ENCODE measurements around the gene IFT22.
"Not testable (repeated sequence)": the region's sequence is repeated elsewhere in the genome, so short reads cannot be mapped to it uniquely, and the experiment has no call there.

DNA sequence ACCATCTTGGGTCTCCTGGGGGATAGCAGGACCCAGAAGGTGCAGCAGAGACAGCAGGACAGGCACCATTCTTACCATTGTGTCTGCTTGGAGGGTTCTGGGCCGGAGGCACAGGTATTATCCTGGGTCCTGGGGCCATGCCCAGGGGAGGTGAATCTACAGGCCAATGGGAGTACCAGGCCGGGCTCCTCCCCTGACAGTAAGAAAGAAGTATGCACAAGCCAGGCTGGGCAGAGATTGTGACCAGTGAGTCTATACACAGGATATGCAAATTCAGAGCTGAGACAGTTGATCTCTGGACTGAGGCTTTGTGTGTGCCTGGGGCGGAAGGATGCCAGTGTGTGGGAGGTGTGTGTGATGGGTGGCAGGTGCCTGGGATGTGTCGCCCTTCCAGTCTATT lies 31.9 kb downstream of the IFT22 start:
- TF ChIP-seq CTCF (IDR thresholded peaks at IDR 0.05); EP300 (IDR thresholded peaks at IDR 0.05); POLR2A (IDR thresholded peaks at IDR 0.05; ENCODE audit: low read length); SMC3 (IDR thresholded peaks at IDR 0.05); NR3C1 (IDR thresholded peaks at IDR 0.05); HDAC2 (IDR thresholded peaks at IDR 0.05): not testable (repeated sequence)

All from A549 (cell line).